ENCODE data around the gene ZBTB42. TPM values are rescaled to one million over a fixed set of nuclear protein-coding genes. Genes with fewer than 3 reads are reported as not detected.

ZBTB42 gene
- total RNA-seq, 1 donor from 2014 or later = 2.2 TPM

DNA sequence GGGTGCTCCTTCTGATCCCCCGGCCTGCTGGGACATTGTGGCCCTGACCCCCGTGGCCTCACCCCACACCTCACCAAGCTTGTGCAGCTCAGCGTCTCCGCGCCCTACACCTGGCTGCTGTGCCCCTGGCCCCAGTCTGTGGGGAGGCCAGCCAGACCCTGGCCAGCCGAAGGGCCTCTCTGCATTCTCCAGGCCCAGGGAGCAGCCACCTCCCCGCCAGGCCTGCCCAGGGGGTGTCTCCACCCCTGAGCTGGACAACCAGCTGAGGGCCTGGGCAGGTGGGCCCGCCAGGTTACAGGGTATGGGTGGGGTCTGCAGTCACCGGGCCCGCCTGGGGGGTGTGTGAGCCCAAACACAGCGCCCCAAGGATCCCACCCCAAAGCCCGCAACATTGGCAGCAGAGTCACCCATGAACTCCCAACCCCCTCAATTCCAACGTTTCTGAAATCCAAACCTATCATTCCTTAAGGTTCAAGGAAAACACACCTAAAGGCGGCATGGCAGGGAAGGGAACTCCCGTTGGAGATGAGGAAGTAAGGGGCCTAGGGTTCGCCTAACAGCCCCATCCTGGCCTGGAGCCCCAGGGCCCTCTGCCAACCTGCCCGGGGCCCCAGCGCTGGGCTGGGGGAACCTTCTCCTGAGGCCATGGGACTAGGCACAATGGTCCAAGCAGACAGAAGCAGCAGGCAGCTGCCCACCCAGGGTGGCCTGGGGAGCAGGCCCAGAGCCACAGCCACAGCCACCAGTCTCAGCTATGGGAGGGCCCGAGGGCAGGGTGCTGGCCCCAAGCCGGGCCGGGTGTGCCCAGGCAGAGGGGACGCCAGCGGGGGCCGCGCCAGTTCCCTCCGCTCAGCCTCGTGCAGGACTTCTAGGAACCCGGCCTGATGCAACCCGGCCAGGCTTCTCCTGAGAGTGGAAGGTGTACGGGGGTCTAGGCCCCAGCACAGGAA, 13.9 kb upstream of the ZBTB42 start:
- Mint-ChIP-seq H3K4me3 (no peak overlapping the region), H3K27ac (ENCODE audit: unreplicated experiment) (no peak overlapping the region), H3K27me3 (ENCODE audit: low read depth) (no peaks in the 10 kb centered on the region), H3K9me3 (no peaks in the 10 kb centered on the region), H3K4me1 (no peaks in the 10 kb centered on the region), H3K36me3 (ENCODE audit: low read depth) (no peaks in the 10 kb centered on the region)
- no peak for DNase-seq (ENCODE audit: low read depth, low spot score)
- TF ChIP-seq CTCF (conservative IDR thresholded peaks at IDR 0.05) = no peak

DNA sequence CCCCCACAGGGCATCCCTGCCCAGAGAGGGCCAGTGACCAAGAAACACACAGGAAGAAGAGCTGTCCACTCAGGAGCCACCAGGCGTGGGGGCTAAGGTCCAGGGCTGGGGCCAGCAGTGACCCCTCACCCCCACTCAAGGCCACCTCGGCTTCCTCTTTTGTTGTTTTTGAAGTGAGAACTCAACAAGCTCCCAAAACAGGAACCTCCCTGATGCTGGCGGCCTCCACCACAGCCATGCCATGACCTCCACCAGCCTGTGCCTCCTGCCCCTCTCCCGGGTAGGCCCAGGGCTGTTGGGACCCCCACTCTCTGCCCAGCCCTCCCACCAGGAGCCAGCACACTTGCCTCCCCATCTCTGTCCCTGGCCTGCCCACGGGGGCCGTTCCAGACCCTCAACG, 13.2 kb upstream of the ZBTB42 start:
- H3K4me1 Mint-ChIP-seq = peaks cover under 1% of the 10 kb centered on the region
- H3K9me3 Mint-ChIP-seq = no peaks in the 10 kb centered on the region
- no peaks in the 10 kb centered on the region for H3K36me3 Mint-ChIP-seq (ENCODE audit: low read depth)
- no peak overlapping the region for H3K4me3 Mint-ChIP-seq
- no peak for TF ChIP-seq CTCF (conservative IDR thresholded peaks at IDR 0.05)
- DNase-seq (ENCODE audit: low read depth, low spot score) = no peak
- H3K27ac Mint-ChIP-seq (ENCODE audit: unreplicated experiment) = no peak overlapping the region
- no peaks in the 10 kb centered on the region for H3K27me3 Mint-ChIP-seq (ENCODE audit: low read depth)

DNA sequence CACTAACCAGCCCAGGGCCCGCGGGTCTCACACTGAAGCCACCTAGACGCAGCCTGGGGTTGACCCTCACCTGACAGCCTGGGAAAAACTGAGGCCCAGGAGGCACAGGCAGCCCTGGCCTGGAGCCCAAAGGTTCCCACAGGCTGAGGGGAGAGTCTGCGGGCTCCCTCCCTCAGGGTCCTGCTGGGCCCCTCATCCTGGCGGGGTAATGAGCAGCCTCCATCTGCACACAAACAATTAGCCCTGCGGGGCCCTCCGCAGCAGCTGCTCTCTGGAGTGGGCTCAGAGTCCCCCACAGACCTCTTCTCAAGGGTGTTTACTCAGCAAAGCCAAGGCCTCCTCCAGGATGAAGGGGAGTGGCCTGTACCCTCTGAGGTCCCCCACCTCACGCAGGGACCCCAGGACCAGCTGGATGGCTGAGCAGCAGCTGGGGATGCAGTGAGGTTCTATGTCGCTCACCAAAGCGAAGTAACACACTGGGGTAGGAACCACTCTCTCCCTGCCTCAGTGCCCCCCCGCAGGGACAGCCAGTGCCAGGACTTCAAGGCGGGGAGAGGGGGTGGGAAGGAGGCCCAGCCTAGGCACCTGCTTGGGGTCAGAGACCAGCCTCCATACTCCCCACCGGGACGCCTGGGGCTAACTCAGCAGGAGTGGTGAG, 12.6 kb upstream of the ZBTB42 start:
- peaks cover 6% of the 10 kb centered on the region for H3K4me1 Mint-ChIP-seq
- no peak overlapping the region for H3K4me3 Mint-ChIP-seq
- no peaks in the 10 kb centered on the region for H3K9me3 Mint-ChIP-seq
- DNase-seq (ENCODE audit: low read depth, low spot score) = no peak
- no peaks in the 10 kb centered on the region for H3K36me3 Mint-ChIP-seq (ENCODE audit: low read depth)
- no peak for TF ChIP-seq CTCF (conservative IDR thresholded peaks at IDR 0.05)
- no peaks in the 10 kb centered on the region for H3K27me3 Mint-ChIP-seq (ENCODE audit: low read depth)
- no peak overlapping the region for H3K27ac Mint-ChIP-seq (ENCODE audit: unreplicated experiment)

DNA sequence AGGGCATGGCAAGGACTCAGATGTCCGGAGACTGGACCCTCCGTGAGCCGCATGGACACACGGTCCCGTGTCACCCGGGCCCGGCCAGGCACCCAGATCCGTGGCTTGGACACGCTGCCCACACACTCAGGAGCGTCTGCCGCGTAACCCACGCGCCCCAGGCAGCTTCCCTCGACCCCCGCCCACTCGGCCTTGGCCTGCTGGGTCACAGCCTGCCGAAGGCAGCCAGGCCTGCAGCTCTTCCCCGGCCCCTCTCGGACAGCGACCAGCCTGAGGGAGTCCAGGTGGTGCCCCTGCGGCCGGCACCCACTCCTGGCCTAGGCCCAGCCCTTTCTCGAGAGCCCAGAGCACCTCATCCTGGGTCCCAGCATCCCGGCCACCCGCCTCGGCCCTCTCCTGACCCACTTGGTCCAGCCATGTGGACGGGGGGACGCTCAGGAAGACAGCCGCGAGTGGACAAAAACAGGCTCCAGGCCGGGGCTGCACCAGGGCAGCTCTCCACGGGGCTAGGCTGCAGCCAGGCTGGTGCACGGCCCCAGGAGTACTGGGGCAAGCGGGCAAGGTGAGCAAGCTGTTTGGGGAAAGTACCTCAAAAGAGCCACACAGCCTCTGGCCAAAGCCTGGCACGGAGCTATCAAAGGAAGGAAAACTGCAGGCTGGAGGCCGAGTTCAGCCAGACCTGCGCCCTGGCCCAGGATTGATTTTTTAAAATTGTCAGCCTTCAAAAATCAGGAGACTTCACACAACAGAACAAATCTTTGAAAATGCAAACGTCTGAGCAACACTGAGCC, 11.8 kb upstream of the ZBTB42 start:
- no peak for DNase-seq (ENCODE audit: low read depth, low spot score)
- Mint-ChIP-seq H3K9me3 (no peaks in the 10 kb centered on the region), H3K36me3 (ENCODE audit: low read depth) (no peaks in the 10 kb centered on the region), H3K4me1 (peaks cover 14% of the 10 kb centered on the region), H3K27ac (ENCODE audit: unreplicated experiment) (no peak overlapping the region), H3K27me3 (ENCODE audit: low read depth) (no peaks in the 10 kb centered on the region), H3K4me3 (no peak overlapping the region)
- TF ChIP-seq CTCF (conservative IDR thresholded peaks at IDR 0.05) = no peak
